Left lobe of liver (tissue), 2 donors: ENCODE data around the gene LRIT3. TPM values are rescaled to one million over a fixed set of nuclear protein-coding genes. Genes with fewer than 3 reads are reported as not detected.

ENCODE experiments used
- ATAC-seq: fragments of 200-7000 bp; cut with Tn5 transposase; one replicate; pipeline ENCODE4 v1.9.1; 2020; ENCODE audit warnings: mild to moderate bottlenecking, moderate library complexity
- DNase-seq: peaks from one replicate; pipeline ENCODE4 v3.0.0-alpha.2; 2020; ENCODE audit warnings: low spot score
- total RNA-seq: library from RNA; stranded (reverse); gene quantifications from one replicate; pipeline ENCODE4 v1.2.1, GENCODE V29; 2021
- donor health status: DM: no; HTN: no; CAD: no; lungs with moderate emphysema.
- donor health status: DM: no; HTN: yes; CAD: no.

The LRIT3 gene
- total RNA-seq, 1 donor from 2014 or later, result 0.08 TPM

- DNase-seq (no peak), ATAC-seq (no peak)
Measured at GRCh38 chr4:109887071-109887470, 39.2 kb downstream of the LRIT3 start.

- DNase-seq (no peak), ATAC-seq (no peak)
Measured at GRCh38 chr4:109890076-109890475, 42.2 kb downstream of the LRIT3 start.

DNA sequence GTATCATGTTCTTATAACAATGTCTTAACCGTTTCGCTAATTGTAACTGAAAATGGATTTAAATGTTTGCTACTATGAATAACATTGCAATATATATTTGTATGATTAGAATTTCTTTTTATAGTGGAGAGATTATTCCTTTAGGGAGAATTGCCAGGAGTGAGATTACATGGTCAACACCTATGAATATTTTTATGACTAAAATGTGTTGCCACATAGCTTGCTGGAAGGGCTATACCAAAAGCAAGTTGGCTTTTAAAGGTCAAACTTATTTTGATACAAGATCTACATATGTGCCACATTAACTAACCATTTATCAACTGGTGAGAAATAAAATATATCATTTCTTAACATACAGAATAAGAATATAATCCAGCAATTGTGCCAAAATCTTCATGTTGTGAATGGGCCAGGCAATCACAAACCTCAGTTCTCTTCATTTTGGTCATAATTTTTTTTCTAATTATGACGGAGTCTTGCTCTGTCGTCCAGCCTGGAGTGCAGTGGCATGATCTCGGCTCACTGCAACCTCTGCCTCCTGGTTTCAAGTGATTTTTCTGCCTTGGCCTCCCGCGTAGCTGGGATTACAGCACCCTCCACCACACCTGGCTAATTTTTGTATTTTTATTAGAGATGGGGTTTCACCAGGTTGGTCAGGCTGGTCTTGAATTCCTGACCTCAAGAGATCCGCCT, 54.8 kb downstream of the LRIT3 start:
- ATAC-seq, result no peak
- DNase-seq, result no peak

- DNase-seq, result no peak
Measured at GRCh38 chr4:109908731-109909130, 60.8 kb downstream of the LRIT3 start.

DNA sequence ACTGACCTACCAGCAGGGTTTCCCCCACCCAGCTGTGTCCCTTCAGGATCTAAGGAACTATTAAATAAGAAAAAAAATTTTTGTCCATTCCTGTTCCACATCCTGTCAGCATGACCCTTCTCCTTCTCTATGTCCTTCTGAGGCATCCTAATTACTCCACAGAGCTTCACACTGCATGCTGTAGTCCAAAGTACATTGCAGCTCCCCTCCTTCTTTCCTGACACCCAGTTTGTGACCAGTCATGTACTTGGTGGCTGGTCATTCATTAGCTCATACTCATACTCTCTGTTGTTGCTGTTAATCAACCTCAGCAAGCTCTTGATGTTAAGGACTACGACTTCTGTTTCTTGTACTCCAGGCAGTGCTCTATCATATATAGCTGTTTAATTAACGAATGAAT, 62.3 kb downstream of the LRIT3 start:
- ATAC-seq (no peak), DNase-seq (no peak)

More at GRCh38 chr4:109908731-109909130, 60.8 kb downstream of the LRIT3 start:
- no peak for ATAC-seq

GRCh38 chr4:109912706-109913595, 65.0 kb downstream of the LRIT3 start, which contains the start of gene EGF:
TSS of gene EGF (plus strand) at chr4:109912883. CDS start at chr4:109913336, 453 bp downstream.
- DNase-seq, result no peak
- no peak for ATAC-seq

DNA sequence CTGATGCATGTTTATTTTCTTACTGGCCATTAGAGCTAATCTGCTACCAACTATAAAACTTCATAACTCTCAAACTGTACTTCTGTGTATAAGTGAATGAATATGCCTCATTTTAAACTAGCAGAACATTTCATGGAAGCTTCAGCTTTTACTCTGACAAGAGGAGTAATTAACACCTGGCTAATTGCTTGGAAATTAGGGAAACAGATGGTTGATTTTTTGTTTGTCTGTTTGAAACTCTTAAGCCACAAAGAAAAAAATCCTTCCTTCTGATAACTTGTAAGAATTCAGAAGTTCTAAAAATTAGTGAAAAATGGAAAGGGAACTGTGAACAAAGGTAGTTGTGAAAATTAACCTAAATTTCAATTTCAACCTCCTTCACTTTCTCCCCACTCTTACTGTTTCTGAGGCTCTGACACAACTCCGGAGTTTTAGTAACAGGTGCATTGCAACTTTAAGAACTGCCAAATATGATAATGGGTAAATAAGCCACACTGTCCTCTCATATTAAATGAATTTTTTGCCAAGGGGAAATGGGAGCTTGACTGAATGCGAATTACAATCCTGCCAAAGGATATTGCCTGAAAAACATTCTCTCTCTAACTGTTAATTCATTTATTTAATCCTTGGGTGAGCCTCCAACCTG, 65.8 kb downstream of the LRIT3 start:
- DNase-seq, result no peak

GRCh38 chr4:109914322-109914721, 66.4 kb downstream of the LRIT3 start:
- ATAC-seq (no peak), DNase-seq (no peak)

More for the DNA sequence above, 65.8 kb downstream of the LRIT3 start:
- ATAC-seq, result no peak

- DNase-seq (no peak), ATAC-seq (no peak)
Measured at GRCh38 chr4:109915385-109916026, 67.6 kb downstream of the LRIT3 start.

GRCh38 chr4:109916027-109916409, 68.1 kb downstream of the LRIT3 start:
- DNase-seq, result no peak

DNA sequence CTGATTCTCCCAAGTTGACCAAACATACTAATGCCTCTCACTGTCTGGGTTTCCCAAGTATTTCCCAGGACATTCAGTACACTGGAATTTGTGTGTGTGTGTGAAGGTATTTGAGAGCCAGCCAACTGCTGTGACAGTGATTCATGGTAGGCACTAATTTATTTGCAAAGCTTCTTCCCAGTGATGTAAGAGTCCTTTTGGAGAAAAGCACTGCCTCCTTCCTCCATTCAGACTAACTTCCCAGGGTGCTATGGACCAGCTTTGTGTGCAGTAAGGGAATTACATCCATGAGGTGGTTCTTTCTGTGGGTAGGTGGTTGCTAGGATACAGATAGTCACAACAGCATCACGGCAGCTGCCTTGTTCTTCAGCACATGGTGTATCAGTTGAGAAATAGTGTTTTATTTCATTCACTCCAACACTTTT, 73.5 kb downstream of the LRIT3 start:
- no peak for ATAC-seq
- DNase-seq, result no peak

More at GRCh38 chr4:109916027-109916409, 68.1 kb downstream of the LRIT3 start:
- ATAC-seq, result no peak

Other genes starting within 250 kb of the LRIT3 start
- gene CASP6, start 144.7 kb upstream of the LRIT3 start, total RNA-seq, result 16.5 TPM
- 38.9 TPM for gene PLA2G12A, start 118.0 kb upstream of the LRIT3 start, total RNA-seq
- gene CFI, start 46.1 kb upstream of the LRIT3 start, total RNA-seq, result 426 TPM
- 3.6 TPM for gene GAR1, start 32.3 kb upstream of the LRIT3 start, total RNA-seq
- not detected for gene RRH, start 20.1 kb upstream of the LRIT3 start, total RNA-seq
- gene EGF, start 64.8 kb downstream of the LRIT3 start, total RNA-seq, result 0.15 TPM